ENCODE results near the gene GALT.

GALT gene

DNA sequence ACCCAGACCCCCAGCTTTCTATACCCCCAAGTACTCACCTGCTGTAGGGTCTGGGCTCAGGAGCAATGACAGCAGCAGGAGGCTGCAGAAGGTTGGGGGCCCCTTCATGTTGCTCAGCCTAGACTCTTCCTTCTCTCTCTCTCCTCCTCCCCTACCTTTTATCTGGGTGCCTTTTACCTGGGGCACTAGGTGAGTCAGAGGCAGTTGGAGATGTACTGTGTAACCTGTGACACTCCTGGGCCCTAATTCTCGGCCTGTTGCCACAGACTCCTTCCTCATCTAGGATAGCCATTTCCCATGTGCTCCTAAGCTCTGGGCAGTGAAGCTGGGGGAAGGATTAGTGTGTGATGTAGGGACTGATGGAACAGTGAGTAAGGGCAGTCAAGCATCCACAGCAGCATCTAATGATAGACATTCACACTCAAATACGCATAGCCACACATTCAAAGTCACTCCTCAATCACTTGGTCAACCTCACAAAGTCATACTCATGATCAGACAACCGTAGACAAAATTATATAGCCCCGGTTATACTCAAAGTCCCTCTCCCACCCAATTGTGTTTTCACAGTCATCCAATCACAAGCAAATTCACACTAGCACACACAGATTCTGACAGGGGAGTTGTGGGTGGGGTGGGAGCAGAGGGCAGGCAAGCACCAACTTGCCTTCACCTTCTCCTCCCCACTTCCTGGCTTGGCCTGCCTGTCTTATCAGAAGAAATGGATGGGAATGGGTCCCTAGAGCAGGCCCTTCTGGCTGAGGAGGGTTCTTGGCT lies 16.2 kb downstream of the GALT start, which contains the start of gene CCL27:
Gene CCL27, minus strand, starts transcription at position 132 of the 777 bp plus-strand sequence. Its CDS starts 24 bp downstream, at position 108.
- ChIA-PET POLR2A (no interaction called here), CTCF (interaction anchor here (0.8 to 8.5 kb wide), 8 partner anchors 8 to 50 kb away, joined by 3 to 84 read pairs (median 7); partner anchors contain the start of genes GALT and RPP25L)
- TF ChIP-seq, protein P1, sequence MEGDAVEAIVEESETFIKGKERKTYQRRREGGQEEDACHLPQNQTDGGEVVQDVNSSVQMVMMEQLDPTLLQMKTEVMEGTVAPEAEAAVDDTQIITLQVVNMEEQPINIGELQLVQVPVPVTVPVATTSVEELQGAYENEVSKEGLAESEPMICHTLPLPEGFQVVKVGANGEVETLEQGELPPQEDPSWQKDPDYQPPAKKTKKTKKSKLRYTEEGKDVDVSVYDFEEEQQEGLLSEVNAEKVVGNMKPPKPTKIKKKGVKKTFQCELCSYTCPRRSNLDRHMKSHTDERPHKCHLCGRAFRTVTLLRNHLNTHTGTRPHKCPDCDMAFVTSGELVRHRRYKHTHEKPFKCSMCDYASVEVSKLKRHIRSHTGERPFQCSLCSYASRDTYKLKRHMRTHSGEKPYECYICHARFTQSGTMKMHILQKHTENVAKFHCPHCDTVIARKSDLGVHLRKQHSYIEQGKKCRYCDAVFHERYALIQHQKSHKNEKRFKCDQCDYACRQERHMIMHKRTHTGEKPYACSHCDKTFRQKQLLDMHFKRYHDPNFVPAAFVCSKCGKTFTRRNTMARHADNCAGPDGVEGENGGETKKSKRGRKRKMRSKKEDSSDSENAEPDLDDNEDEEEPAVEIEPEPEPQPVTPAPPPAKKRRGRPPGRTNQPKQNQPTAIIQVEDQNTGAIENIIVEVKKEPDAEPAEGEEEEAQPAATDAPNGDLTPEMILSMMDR (IDR thresholded peaks at IDR 0.05; ENCODE audit: control extremely low read depth, extremely low read depth, low read depth, missing control alignments): no peak
- DNase-seq (ENCODE audit: extremely low spot score): no peak

DNA sequence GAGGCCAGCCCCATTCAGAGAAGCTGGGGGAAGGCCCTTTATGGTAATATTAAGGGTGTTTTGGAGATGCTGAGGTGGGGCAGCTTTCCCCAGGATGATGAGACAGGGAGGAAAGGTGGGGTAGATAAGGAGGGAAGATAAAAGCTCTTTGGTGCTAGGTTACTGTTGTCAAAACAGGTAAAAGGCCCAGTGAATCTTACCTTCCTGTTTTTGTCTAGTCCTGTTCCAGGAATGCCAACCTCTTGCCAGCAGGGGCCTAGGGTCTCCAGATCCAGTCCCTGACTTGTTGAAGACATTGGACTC lies 16.8 kb downstream of the GALT start:
- DNase-seq (ENCODE audit: extremely low spot score): no peak
- POLR2A ChIA-PET: no interaction called here
- CTCF ChIA-PET: interaction anchor here (0.9 to 8.5 kb wide), 7 partner anchors 12 to 51 kb away, joined by 3 to 84 read pairs (median 6); partner anchors contain the start of genes GALT and RPP25L
- TF ChIP-seq, protein P1 (IDR thresholded peaks at IDR 0.05; ENCODE audit: control extremely low read depth, extremely low read depth, low read depth, missing control alignments): no peak

DNA sequence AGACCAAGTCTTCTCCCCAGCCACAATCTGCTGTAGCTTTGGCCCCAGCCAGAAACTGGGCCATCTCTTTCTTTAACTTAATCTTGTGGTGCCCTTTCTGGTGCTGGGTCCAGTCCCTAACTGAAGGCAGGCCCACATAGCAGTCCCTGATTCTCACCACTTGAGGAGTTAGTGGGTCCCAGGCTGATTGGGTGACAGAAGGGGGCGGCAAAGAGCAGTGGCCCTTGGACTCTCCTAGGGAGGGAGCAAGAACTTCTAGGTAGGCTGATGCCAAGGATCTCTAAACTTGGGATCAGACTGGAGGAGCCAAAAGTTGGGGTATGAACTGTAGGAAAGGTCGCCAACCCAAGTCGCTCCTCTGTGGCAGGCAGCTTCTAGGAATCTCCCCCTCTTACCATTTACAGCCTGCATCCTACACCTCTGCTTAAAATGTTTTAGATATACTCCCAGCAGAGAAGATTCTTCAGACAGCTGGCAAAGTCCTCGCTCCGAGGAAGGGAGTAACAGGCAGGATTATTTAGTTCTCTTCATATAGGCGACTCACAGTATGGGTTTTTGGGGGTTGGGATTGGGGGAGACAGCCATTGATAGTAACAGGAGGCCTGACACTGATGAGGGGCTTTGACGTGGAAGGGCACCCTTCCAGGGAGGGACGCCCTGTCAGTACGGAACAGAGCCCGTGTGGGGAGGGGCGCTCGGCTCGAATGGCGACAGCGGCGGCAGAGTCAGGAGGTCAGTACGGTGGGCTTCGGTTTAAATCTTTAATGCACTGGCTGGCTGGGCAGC lies 18.0 kb downstream of the GALT start:
- TF ChIP-seq, protein P1 (IDR thresholded peaks at IDR 0.05; ENCODE audit: control extremely low read depth, extremely low read depth, low read depth, missing control alignments): peak; percentile 92
- CTCF ChIA-PET: interaction anchor here (0.7 to 8.5 kb wide), 16 partner anchors 9 to 61 kb away, joined by 3 to 84 read pairs (median 4); partner anchors contain the start of genes DCTN3, GALT, RPP25L and SIGMAR1
- POLR2A ChIA-PET: interaction anchor here (0.9 kb wide), 1 partner anchor 27 kb away, joined by 4 read pairs; the partner anchor contains the start of gene SIGMAR1
- peak; percentile 68 for DNase-seq (ENCODE audit: extremely low spot score)

DNA sequence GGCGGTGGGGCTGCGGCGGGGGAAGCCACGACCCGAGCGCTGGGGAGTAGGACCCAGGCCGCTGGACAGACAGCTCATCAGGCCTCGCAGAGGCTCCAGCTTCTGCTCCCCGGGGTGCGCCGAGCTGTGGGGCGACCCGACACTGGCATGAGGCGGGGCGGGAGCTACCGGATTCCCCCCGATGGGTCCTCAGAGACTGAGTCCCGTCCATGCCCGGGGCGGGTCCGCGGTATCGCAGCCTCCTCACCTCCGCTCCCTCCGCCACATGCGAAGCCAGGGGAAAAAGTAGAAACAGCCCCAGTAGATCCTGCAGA lies 18.5 kb downstream of the GALT start:
- ChIA-PET CTCF (interaction anchor here (0.7 to 8.5 kb wide), 13 partner anchors 8 to 61 kb away, joined by 3 to 84 read pairs (median 4); partner anchors contain the start of genes DCTN3, GALT, RPP25L and SIGMAR1), POLR2A (interaction anchor here (0.9 kb wide), 1 partner anchor 27 kb away, joined by 4 read pairs; the partner anchor contains the start of gene SIGMAR1)
- no peak for DNase-seq (ENCODE audit: extremely low spot score)
- TF ChIP-seq, protein P1 (IDR thresholded peaks at IDR 0.05; ENCODE audit: control extremely low read depth, extremely low read depth, low read depth, missing control alignments): no peak

DNA sequence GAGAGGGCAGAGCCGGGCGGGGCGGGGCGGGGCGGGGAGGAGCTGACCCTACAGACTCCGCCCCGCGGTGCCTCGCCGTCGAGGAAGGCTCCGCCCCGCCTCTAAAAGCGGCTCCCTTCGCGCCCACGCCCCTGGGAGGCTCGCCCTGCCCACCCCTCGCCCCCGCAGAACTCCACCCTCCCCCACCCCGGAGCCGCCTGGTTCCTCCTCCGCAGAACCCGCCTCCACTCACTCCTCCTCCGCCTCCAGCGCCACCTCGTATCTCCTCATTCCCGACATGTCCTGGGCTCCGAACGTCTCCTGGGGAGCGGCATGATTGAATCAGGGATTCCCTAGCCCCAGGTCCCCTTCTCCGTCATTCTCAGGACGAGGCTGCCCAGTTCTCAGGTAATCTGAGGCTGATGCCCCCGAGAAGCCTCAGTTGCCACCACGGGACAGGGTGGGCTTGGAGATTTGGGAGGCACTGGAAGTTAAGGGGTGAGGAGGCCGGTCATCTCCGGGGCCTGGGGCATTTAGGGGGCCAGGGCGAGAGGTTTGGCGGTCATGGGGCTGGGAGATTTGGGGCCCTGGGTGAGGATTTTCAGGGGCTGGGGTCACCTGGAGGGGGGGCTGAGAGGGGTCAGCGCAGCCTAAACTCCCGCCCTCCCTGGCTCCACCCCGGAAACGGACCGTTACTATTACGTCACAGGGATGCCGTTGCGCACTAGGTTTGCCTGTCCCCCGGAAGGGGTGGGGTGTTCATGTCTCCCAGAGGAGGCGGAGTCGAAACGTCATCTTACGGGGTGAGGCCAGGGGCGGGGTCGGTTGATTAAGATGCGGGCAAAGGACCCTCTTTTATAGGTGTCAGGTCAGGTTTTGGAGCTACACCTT lies 19.1 kb downstream of the GALT start:
- ChIA-PET CTCF (interaction anchor here (1.0 to 8.5 kb wide), 12 partner anchors 13 to 62 kb away, joined by 3 to 84 read pairs (median 4); partner anchors contain the start of genes DCTN3, GALT, RPP25L and SIGMAR1), POLR2A (interaction anchor here (0.9 kb wide), 1 partner anchor 28 kb away, joined by 4 read pairs; the partner anchor contains the start of gene SIGMAR1)
- TF ChIP-seq, protein P1 (IDR thresholded peaks at IDR 0.05; ENCODE audit: control extremely low read depth, extremely low read depth, low read depth, missing control alignments): no peak
- peak; percentile 94 for DNase-seq (ENCODE audit: extremely low spot score)
